Aorta (tissue), 5 donors: ENCODE measurements around the gene MACROH2A1. TPM values are rescaled to one million over a fixed set of nuclear protein-coding genes. Genes with fewer than 3 reads are reported as not detected.

Experiments
- ATAC-seq: fragments of 200-7000 bp; cut with Tn5 transposase; one replicate; pipeline ENCODE4 v1.9.1; 2022; ENCODE audit warnings: moderate library complexity; ENCODE audit not compliant: low FRiP score
- DNase-seq, 2 donors: peaks; one replicate each; pipeline ENCODE4 v3.0.0-alpha.2; 2020
- H3K27ac ChIP-seq, 2 donors: one replicate each; pipeline ENCODE4 v1.5.1; 2013; ENCODE audit warnings: low read length in 2 of 2, mild to moderate bottlenecking in 2 of 2, moderate library complexity in 2 of 2, control low read depth in 1 of 2, inconsistent platforms in 1 of 2, low read depth in 1 of 2
- H3K27me3 ChIP-seq, 2 donors: one replicate each; pipeline ENCODE4 v1.6.1; 2013; ENCODE audit warnings: control low read depth in 1 of 2, low read length in 1 of 2, mild to moderate bottlenecking in 1 of 2, moderate library complexity in 1 of 2; ENCODE audit not compliant: insufficient read depth in 2 of 2, control insufficient read depth in 1 of 2
- H3K36me3 ChIP-seq, 2 donors: one replicate each; pipeline ENCODE4 v1.6.1; 2013; ENCODE audit warnings: control low read depth in 1 of 2, low read length in 1 of 2, mild to moderate bottlenecking in 1 of 2; ENCODE audit not compliant: insufficient read depth in 2 of 2, control insufficient read depth in 1 of 2
- H3K4me1 ChIP-seq, 2 donors: one replicate each; pipeline ENCODE4 v1.6.1; 2013; ENCODE audit warnings: low read length in 2 of 2, control low read depth in 1 of 2, mild to moderate bottlenecking in 1 of 2, moderate library complexity in 1 of 2; ENCODE audit not compliant: insufficient read depth in 2 of 2, control insufficient read depth in 1 of 2
- H3K4me3 ChIP-seq, 2 donors: one replicate each; pipeline ENCODE4 v1.5.1; 2013; ENCODE audit warnings: low read length in 2 of 2, control low read depth in 1 of 2, mild to moderate bottlenecking in 1 of 2
- H3K9me3 ChIP-seq: one replicate; pipeline ENCODE4 v1.6.1; 2013; ENCODE audit warnings: mild to moderate bottlenecking, low read length; ENCODE audit not compliant: control insufficient read depth
- WGBS, 2 donors: extraction: QIAGEN DNeasy Blood & Tissue Kit; methylation state at CpG; one replicate each; pipeline ENCODE4 v1.1.7; 2013; 5-methylcytosine and 5-hydroxymethylcytosine counted together
- intact Hi-C, 2 donors: fragments of 100-400 bp; cut with DNase I; formaldehyde crosslinking; loops; one replicate each; pipeline versions ENCODE4 v1.14.2 to v1.15.0; 2022
- polyA plus RNA-seq, 2 donors: library from polyadenylated mRNA; stranded (reverse); fragments of 200-250 nt; gene quantifications; one replicate each; pipeline ENCODE4 v1.2.3, GENCODE V29; 2013
- total RNA-seq, 2 donors: library from RNA; stranded (reverse); fragmentation: NEBNext Ultra II Directional; extraction: Animal tissue kit (Norgen Biotek cat#: 25700); gene quantifications; one replicate each; pipeline ENCODE4 v1.2.1, GENCODE V29; 2021
- donor health status: healthy with polysubstance abuse.
- donor health status: Bipolar disorder and iron deficiency.
- donor health status: DM: no; HTN: no; CAD: no.
- donor health status: DM: no; HTN: no; CAD: no.
- donor health status: DM: yes; HTN: yes; CAD: no.

Gene MACROH2A1
- total and polyA plus RNA-seq, 4 donors: 79.6 to 113 (median 106) TPM

- ATAC-seq (no peak), DNase-seq (no peak)
- Histone ChIP-seq H3K9me3 (no peaks in the 10 kb centered on the region), H3K4me1 (peaks cover 0 to 4% of the 10 kb centered on the region in 2 donors), H3K27ac (no peak overlapping the region), H3K4me3 (no peak overlapping the region), H3K27me3 (no peaks in the 10 kb centered on the region), H3K36me3 (no peaks in the 10 kb centered on the region)
- intact Hi-C loops: no loop called here
- 83 to 88% methylated on average over 5 of the region's 5 CpGs for WGBS, 2 donors
Observed at GRCh38 chr5:135395451-135395850, 3.6 kb downstream of the MACROH2A1 start.

GRCh38 chr5:135394095-135394494 lies 4.9 kb downstream of the MACROH2A1 start:
- H3K27me3 ChIP-seq: no peaks in the 10 kb centered on the region
- H3K9me3 ChIP-seq: no peaks in the 10 kb centered on the region
- H3K27ac ChIP-seq: no peak overlapping the region
- DNase-seq: no peak
- H3K4me1 ChIP-seq: no peaks in the 10 kb centered on the region
- intact Hi-C loops: no loop called here
- WGBS, 2 donors: 88 to 91% methylated on average over 1 of the region's 1 CpG
- no peaks in the 10 kb centered on the region for H3K36me3 ChIP-seq
- no peak for ATAC-seq
- no peak overlapping the region for H3K4me3 ChIP-seq

- H3K27ac ChIP-seq: no peak overlapping the region
Observed at GRCh38 chr5:135393691-135394090, 5.3 kb downstream of the MACROH2A1 start.

GRCh38 chr5:135393229-135393628 lies 5.8 kb downstream of the MACROH2A1 start:
- WGBS, 2 donors: 93 to 94% methylated on average over 1 of the region's 1 CpG
- H3K27ac ChIP-seq: no peak overlapping the region
- H3K36me3 ChIP-seq: no peaks in the 10 kb centered on the region
- ATAC-seq: no peak
- H3K27me3 ChIP-seq: no peaks in the 10 kb centered on the region
- intact Hi-C loops: no loop called here
- no peaks in the 10 kb centered on the region for H3K4me1 ChIP-seq
- DNase-seq: no peak
- no peaks in the 10 kb centered on the region for H3K9me3 ChIP-seq
- no peak overlapping the region for H3K4me3 ChIP-seq

More at GRCh38 chr5:135393691-135394090, 5.3 kb downstream of the MACROH2A1 start:
- H3K27me3 ChIP-seq: no peaks in the 10 kb centered on the region
- ATAC-seq (no peak), DNase-seq (no peak)
- H3K9me3 ChIP-seq: no peaks in the 10 kb centered on the region
- 92 to 94% methylated on average over 3 of the region's 3 CpGs for WGBS, 2 donors
- H3K4me3 ChIP-seq: no peak overlapping the region
- no peaks in the 10 kb centered on the region for H3K4me1 ChIP-seq
- intact Hi-C loops: no loop called here
- H3K36me3 ChIP-seq: no peaks in the 10 kb centered on the region

- Histone ChIP-seq H3K36me3 (no peaks in the 10 kb centered on the region), H3K27ac (no peak overlapping the region), H3K4me1 (no peaks in the 10 kb centered on the region), H3K4me3 (no peak overlapping the region), H3K27me3 (no peaks in the 10 kb centered on the region), H3K9me3 (no peaks in the 10 kb centered on the region)
- no peak for ATAC-seq
- intact Hi-C loops: no loop called here
- WGBS, 2 donors: 88 to 94% methylated on average over 2 of the region's 2 CpGs
- no peak for DNase-seq
Observed at GRCh38 chr5:135392256-135392655, 6.8 kb downstream of the MACROH2A1 start.

- WGBS, 2 donors: 66 to 81% methylated on average over 2 of the region's 2 CpGs
Observed at GRCh38 chr5:135391869-135392255, 7.2 kb downstream of the MACROH2A1 start.

GRCh38 chr5:135391116-135391868 lies 7.7 kb downstream of the MACROH2A1 start:
- H3K27ac ChIP-seq: no peak overlapping the region
- ATAC-seq (no peak), DNase-seq (no peak)
- WGBS, 2 donors: 84% methylated on average over 6 of the region's 6 CpGs
- no peaks in the 10 kb centered on the region for H3K9me3 ChIP-seq
- peaks cover 1 to 5% of the 10 kb centered on the region in 2 donors for H3K4me1 ChIP-seq
- intact Hi-C loops: no loop called here
- H3K4me3 ChIP-seq: no peak overlapping the region
- H3K36me3 ChIP-seq: no peaks in the 10 kb centered on the region
- H3K27me3 ChIP-seq: no peaks in the 10 kb centered on the region

More at GRCh38 chr5:135391869-135392255, 7.2 kb downstream of the MACROH2A1 start:
- DNase-seq (peak in 1 of 2 donors; percentile 73), ATAC-seq (no peak)
- no peaks in the 10 kb centered on the region for H3K36me3 ChIP-seq
- H3K4me3 ChIP-seq: no peak overlapping the region
- intact Hi-C loops: no loop called here
- H3K27ac ChIP-seq: no peak overlapping the region
- H3K27me3 ChIP-seq: no peaks in the 10 kb centered on the region
- no peaks in the 10 kb centered on the region for H3K9me3 ChIP-seq
- no peaks in the 10 kb centered on the region for H3K4me1 ChIP-seq

- Histone ChIP-seq H3K4me3 (no peak overlapping the region), H3K4me1 (peaks cover 3 to 5% of the 10 kb centered on the region in 2 donors), H3K9me3 (no peaks in the 10 kb centered on the region), H3K27me3 (no peaks in the 10 kb centered on the region), H3K36me3 (peaks cover 0 to 2% of the 10 kb centered on the region in 2 donors), H3K27ac (no peak overlapping the region)
- 93 to 94% methylated on average over 16 of the region's 16 CpGs for WGBS, 2 donors
- intact Hi-C loops: no loop called here
- no peak for ATAC-seq
- no peak for DNase-seq
Observed at GRCh38 chr5:135388860-135389435, 10.1 kb downstream of the MACROH2A1 start.

- Histone ChIP-seq H3K9me3 (no peaks in the 10 kb centered on the region), H3K4me3 (no peak overlapping the region), H3K27ac (no peak overlapping the region), H3K36me3 (peaks cover 0 to 2% of the 10 kb centered on the region in 2 donors), H3K4me1 (peaks cover 3 to 5% of the 10 kb centered on the region in 2 donors), H3K27me3 (no peaks in the 10 kb centered on the region)
- no peak for ATAC-seq
- intact Hi-C loops: no loop called here
- DNase-seq: no peak
Observed at GRCh38 chr5:135387629-135387960, 11.4 kb downstream of the MACROH2A1 start.
